ENCODE results near the gene FOXL2NB. TPM values are rescaled to one million over a fixed set of nuclear protein-coding genes. Genes with fewer than 3 reads are reported as not detected.

The FOXL2NB gene
- total and polyA plus RNA-seq, 8 donors: 0.04 to 0.21 (median 0.06) TPM; not detected in 2

GRCh38 chr3:138949445-138950005 is 2.5 kb downstream of the FOXL2NB start:
- intact Hi-C loops (cut with DNase I): no loop called here
- DNase-seq (no peak), ATAC-seq (no peak)
- no peaks in the 10 kb centered on the region for H3K36me3 ChIP-seq
- no peaks in the 10 kb centered on the region for H3K9me3 ChIP-seq
- peaks cover 34 to 40% of the 10 kb centered on the region in 2 donors for H3K4me1 ChIP-seq
- peaks cover 70 to 99% of the 10 kb centered on the region in 2 donors for H3K27me3 ChIP-seq
- TF ChIP-seq, protein P1, sequence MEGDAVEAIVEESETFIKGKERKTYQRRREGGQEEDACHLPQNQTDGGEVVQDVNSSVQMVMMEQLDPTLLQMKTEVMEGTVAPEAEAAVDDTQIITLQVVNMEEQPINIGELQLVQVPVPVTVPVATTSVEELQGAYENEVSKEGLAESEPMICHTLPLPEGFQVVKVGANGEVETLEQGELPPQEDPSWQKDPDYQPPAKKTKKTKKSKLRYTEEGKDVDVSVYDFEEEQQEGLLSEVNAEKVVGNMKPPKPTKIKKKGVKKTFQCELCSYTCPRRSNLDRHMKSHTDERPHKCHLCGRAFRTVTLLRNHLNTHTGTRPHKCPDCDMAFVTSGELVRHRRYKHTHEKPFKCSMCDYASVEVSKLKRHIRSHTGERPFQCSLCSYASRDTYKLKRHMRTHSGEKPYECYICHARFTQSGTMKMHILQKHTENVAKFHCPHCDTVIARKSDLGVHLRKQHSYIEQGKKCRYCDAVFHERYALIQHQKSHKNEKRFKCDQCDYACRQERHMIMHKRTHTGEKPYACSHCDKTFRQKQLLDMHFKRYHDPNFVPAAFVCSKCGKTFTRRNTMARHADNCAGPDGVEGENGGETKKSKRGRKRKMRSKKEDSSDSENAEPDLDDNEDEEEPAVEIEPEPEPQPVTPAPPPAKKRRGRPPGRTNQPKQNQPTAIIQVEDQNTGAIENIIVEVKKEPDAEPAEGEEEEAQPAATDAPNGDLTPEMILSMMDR (IDR thresholded peaks at IDR 0.05): no peak
- H3K4me3 ChIP-seq: peak overlapping the region in 1 of 2 donors; percentile 22
- no peak overlapping the region for H3K27ac ChIP-seq

DNA sequence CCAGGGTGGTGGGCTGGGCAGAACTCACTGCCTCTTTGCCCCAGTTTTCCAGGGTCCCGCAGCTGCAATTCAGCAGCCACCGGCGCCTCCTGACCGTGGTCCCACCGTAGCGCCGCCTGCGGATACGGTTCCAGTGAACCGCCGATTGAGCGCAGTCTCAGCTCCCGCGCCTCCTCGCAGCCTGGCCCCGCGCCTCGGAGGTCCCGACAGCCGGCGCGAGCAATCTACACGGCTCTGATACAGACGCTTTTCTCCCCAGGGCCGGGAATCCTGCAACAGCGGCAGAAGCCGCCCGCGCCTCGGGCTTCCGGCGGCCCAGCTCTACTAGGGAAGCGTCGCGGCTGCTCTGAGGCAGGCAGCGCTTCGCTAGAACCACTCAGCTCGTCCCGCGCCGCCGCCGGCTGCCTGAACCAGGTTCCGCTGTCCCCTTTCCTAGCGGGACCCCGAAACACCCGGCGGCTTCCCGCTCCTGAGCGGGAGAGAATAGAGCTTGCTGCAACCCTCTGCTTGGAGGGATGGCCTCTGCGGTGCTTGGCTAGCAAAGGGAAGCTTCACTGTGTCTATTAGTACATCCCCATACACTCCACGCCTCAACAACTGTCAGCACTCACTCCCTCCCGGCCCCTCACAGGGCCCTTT is 3.1 kb downstream of the FOXL2NB start:
- no peak overlapping the region for H3K27ac ChIP-seq

DNA sequence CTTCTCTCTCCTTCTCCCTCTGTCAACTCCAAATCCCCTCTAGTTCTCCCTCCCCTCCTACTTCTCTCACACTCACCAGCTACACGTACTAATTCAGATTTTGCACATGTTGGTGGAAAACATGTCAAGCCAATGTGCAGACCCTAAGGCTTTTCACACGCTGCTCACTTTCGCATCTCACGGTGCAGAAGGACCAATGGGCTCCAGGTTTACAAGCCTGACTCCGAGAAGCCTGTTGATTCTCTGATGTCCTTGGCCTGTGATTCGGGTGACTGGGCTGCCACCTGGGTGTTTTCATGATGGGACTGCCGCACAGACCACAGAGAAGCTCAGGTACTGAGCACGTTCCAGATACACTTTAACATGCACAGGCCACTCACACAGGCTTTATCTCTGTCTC is 3.7 kb downstream of the FOXL2NB start:
- Histone ChIP-seq H3K4me3 (no peak overlapping the region), H3K36me3 (no peaks in the 10 kb centered on the region), H3K4me1 (peaks cover 25 to 28% of the 10 kb centered on the region in 2 donors), H3K9me3 (no peaks in the 10 kb centered on the region), H3K27me3 (peaks cover 59 to 99% of the 10 kb centered on the region in 2 donors), H3K27ac (no peak overlapping the region)
- DNase-seq: no peak
- TF ChIP-seq, protein P1 (IDR thresholded peaks at IDR 0.05): no peak
- ATAC-seq: no peak
- intact Hi-C loops (cut with DNase I): no loop called here

More for the DNA sequence above, 3.1 kb downstream of the FOXL2NB start:
- H3K36me3 ChIP-seq: no peaks in the 10 kb centered on the region
- no peaks in the 10 kb centered on the region for H3K9me3 ChIP-seq
- H3K4me1 ChIP-seq: peaks cover 29 to 34% of the 10 kb centered on the region in 2 donors
- DNase-seq (no peak), ATAC-seq (peak; percentile 64)
- TF ChIP-seq, protein P1 (IDR thresholded peaks at IDR 0.05): no peak
- peaks cover 64 to 99% of the 10 kb centered on the region in 2 donors for H3K27me3 ChIP-seq
- peak overlapping the region in 1 of 2 donors; percentile 22 for H3K4me3 ChIP-seq
- intact Hi-C loops (cut with DNase I): no loop called here

DNA sequence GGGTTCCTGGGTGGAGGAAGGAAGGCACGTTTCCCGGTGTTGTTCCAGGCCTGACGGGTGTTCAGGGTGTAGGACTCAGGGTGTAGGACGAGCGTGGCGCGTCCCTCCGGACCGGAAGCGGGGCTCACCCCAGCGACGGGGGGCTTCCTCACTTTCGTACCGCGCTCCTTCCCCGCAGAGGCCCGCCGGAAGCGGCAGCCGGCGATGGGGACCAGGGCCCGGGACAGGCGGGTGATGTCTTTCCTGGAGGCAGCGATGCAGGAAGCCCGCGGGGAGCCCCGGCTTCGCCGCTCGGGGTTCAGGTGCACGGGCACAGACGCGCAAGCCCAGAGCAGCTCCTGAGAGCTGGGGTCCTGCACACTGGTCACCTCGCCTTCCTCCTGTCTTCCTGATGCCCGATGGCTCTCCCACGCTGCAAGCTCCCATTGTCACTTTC is 13.4 kb downstream of the FOXL2NB start:
- no peak overlapping the region for H3K27ac ChIP-seq
- TF ChIP-seq, protein P1 (IDR thresholded peaks at IDR 0.05): no peak
- no peaks in the 10 kb centered on the region for H3K36me3 ChIP-seq
- intact Hi-C loops (cut with DNase I): no loop called here
- H3K4me3 ChIP-seq: no peak overlapping the region
- no peak for ATAC-seq
- peaks cover 23 to 85% of the 10 kb centered on the region in 2 donors for H3K27me3 ChIP-seq
- H3K9me3 ChIP-seq: peaks cover 0 to 13% of the 10 kb centered on the region in 2 donors
- DNase-seq: no peak
- no peaks in the 10 kb centered on the region for H3K4me1 ChIP-seq

DNA sequence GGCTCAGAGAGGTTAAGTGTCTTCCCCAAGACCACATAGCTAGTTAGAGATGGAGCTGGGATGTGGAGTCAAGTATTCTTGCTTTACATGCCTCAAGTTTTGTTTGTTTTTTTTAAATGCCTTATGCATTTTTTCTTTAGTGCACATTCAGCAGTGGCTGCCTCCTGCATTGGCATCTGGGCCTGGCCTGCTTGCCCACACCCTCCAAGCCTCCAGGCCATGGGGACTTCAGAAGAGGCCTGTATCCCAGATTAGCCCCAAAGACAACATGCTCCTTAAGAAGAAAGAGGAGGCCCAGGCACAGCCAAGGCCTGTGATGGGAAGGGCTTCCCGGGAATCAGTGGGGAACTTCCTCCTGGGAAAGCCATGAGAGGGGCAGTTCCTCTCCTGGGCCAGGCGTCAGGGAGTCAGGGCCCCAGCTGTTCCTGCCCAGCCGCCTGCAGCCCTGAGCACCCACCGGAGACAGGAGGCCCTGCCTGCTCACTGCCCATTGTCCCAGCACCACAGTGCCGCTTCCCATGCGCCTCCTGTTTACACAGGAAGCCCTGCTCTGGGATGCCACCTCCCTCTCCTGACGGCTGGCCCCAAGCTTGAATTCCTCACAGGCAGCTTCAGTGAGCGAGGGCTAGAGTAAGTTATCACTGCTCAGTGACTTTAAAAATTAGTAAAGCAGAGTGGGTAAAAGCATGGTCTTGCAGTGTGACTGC is 16.0 kb downstream of the FOXL2NB start:
- no peak overlapping the region for H3K27ac ChIP-seq
- intact Hi-C loops (cut with DNase I): no loop called here
- H3K4me1 ChIP-seq: no peaks in the 10 kb centered on the region
- no peak for ATAC-seq
- peaks cover 23 to 64% of the 10 kb centered on the region in 2 donors for H3K27me3 ChIP-seq
- no peak overlapping the region for H3K4me3 ChIP-seq
- no peak for DNase-seq
- no peaks in the 10 kb centered on the region for H3K36me3 ChIP-seq
- TF ChIP-seq, protein P1 (IDR thresholded peaks at IDR 0.05): no peak
- H3K9me3 ChIP-seq: peaks cover 0 to 15% of the 10 kb centered on the region in 2 donors
